Hair follicle dermal papilla cell (primary cell): Measurements from ENCODE around the gene GAST. TPM values are rescaled to one million over a fixed set of nuclear protein-coding genes. Genes with fewer than 3 reads are reported as not detected.

Experiments used
- small RNA-seq: library from RNA; depleted of rRNA; stranded (forward); fragments of <200 nt; gene quantifications from one replicate; pipeline ENCODE3, GENCODE V24; 2012
- total RNA-seq: library from RNA; depleted of rRNA; stranded (reverse); fragments of >200 nt; gene quantifications from 2 replicates; pipeline ENCODE4 v1.2.3, GENCODE V29; 2012

The GAST gene
- total RNA-seq: not detected in 2 replicates

GRCh38 chr17:41711669-41712400, at the start of gene GAST:
Gene GAST, plus strand, starts transcription at chr17:41712331. Its CDS starts 3,106 bp downstream, at chr17:41715437.

GRCh38 chr17:41688641-41689496, 23.3 kb upstream of the GAST start, which contains the start of gene EIF1:
Gene EIF1, plus strand, starts transcription at chr17:41688885. Its CDS starts 154 bp downstream, at chr17:41689039.

DNA sequence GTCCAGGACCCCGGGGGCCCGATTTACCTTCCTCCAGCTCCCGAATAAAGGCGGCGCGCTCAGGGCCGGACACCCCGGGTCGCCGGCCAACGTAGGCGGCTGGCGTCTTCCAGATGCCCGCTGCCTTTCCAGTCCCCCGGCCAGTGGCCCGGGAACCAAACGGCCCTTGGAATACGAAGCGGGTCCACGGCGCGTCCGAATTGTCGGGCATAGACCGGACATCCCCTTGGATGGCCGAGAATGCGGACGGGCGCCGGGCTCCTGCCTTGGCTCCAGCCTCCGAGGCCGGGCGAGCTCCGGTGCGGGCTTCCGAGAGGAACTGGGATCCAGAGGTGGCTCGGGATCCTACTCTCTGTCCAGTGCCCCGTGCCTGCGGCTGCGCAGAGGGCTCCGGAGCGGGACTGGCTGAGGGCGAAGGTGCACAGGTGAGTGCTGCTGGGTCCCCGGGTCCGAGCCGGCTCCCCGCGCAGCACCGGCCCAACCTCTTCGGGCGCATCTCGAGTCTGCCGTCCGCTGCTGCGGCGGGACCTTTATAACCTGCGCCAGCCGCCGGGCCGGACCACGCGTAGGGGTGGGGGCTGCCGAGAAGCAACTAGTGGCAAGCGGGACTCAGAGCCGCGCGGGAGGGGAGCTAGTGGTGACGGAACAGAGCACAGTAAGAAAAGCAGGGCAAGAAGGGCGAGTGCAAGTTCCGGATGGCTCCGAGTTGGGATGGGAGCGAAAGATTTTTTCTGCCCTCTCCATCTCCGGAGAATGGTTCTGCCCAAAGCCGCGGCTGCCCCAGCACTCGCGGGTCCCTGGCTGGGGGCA, 22.2 kb downstream of the GAST start, which contains the start of gene HAP1:
Gene HAP1 (minus strand): TSS at position 505 of the 810 bp plus-strand sequence. CDS start 9 bp downstream, at position 496.

Small RNA genes lying within 50 kb of the gene (small RNA-seq; reads per million reads assigned to genes)
- not detected for gene RN7SL399P
- not detected for gene RNA5SP442

Other genes starting within 250 kb of the GAST start
- not detected in 2 replicates for gene KRT32, start 244.9 kb upstream of the GAST start, total RNA-seq
- not detected in 2 replicates for gene KRT35, start 231.2 kb upstream of the GAST start, total RNA-seq
- gene KRT36, start 222.4 kb upstream of the GAST start, total RNA-seq: not detected in 2 replicates
- gene KRT13, start 206.7 kb upstream of the GAST start, total RNA-seq: not detected in 2 replicates
- 0.32 and 0.97 TPM in 2 replicates for gene KRT15, start 193.4 kb upstream of the GAST start, total RNA-seq
- 0.73 and 0.81 TPM in 2 replicates for gene KRT19, start 184.0 kb upstream of the GAST start, total RNA-seq
- not detected in 2 replicates for gene KRT9, start 140.3 kb upstream of the GAST start, total RNA-seq
- 5.5 and 7.0 TPM in 2 replicates for gene KRT14, start 125.4 kb upstream of the GAST start, total RNA-seq
- gene KRT16, start 99.6 kb upstream of the GAST start, total RNA-seq: 0.49 and 0.65 TPM in 2 replicates
- gene KRT17, start 87.8 kb upstream of the GAST start, total RNA-seq: 25.7 and 36.0 TPM in 2 replicates
- gene EIF1, start 23.4 kb upstream of the GAST start, total RNA-seq: 87.1 and 101 TPM in 2 replicates
- gene HAP1, start 22.3 kb downstream of the GAST start, total RNA-seq: under 0.01 TPM in 1 of 2 replicates, not detected in the other
- gene JUP, start 74.4 kb downstream of the GAST start, total RNA-seq: 8.5 and 10.4 TPM in 2 replicates
- 53.8 and 72.7 TPM in 2 replicates for gene P3H4, start 99.6 kb downstream of the GAST start, total RNA-seq
- 336 and 351 TPM in 2 replicates for gene FKBP10, start 100.7 kb downstream of the GAST start, total RNA-seq
- gene NT5C3B, start 123.9 kb downstream of the GAST start, total RNA-seq: 74.8 and 97.8 TPM in 2 replicates
- 0.12 and 1.3 TPM in 2 replicates for gene KLHL10, start 125.5 kb downstream of the GAST start, total RNA-seq
- gene KLHL11, start 153.1 kb downstream of the GAST start, total RNA-seq: 27.1 and 33.9 TPM in 2 replicates
- 341 and 379 TPM in 2 replicates for gene ACLY, start 206.6 kb downstream of the GAST start, total RNA-seq
- 0.97 and 1.3 TPM in 2 replicates for gene ODAD4, start 218.3 kb downstream of the GAST start, total RNA-seq